K562 (cell line): ENCODE measurements around the gene C11orf86. TPM values are rescaled to one million over a fixed set of nuclear protein-coding genes. Genes with fewer than 3 reads are reported as not detected.

Source experiments
- CBX3 ChIP-seq, 2 experiments: IDR thresholded peaks; 1 replicate in 1 of 2; 2 replicates in 1 of 2; pipeline ENCODE4 v1.6.1; 2012; ENCODE audit warnings: inconsistent platforms in 2 of 2, low read length in 2 of 2, borderline replicate concordance in 1 of 2, control low read depth in 1 of 2
- EGR1 ChIP-seq: fragments of 450-650 bp; conservative IDR thresholded peaks from 2 replicates; pipeline ENCODE4 v1.6.1; 2017; ENCODE audit warnings: mild to moderate bottlenecking
- GABPA ChIP-seq: fragments of 200-800 bp; sonication (Bioruptor generic); conservative IDR thresholded peaks from 2 replicates; pipeline ENCODE4 v1.6.1; 2016; ENCODE audit warnings: low read depth, missing genetic modification characterization, missing compliant biosample characterization
- HDAC2 ChIP-seq: fragments of 450-650 bp; IDR thresholded peaks from 2 replicates; pipeline ENCODE4 v1.6.1; 2016; ENCODE audit warnings: mild to moderate bottlenecking
- LEF1 ChIP-seq: fragments of 450-650 bp; IDR thresholded peaks from 2 replicates; pipeline ENCODE4 v1.6.1; 2016; ENCODE audit warnings: mild to moderate bottlenecking
- NCOA6 ChIP-seq: fragments of 450-650 bp; IDR thresholded peaks from 2 replicates; pipeline ENCODE4 v1.6.1; 2017; ENCODE audit warnings: mild to moderate bottlenecking
- RB1 ChIP-seq: fragments of 450-650 bp; IDR thresholded peaks from 2 replicates; pipeline ENCODE4 v1.6.1; 2017; ENCODE audit warnings: low read depth, mild to moderate bottlenecking
- RBBP5 ChIP-seq: fragments of 200-600 bp; sonication (generic); IDR thresholded peaks from 2 replicates; pipeline ENCODE4 v1.6.1; 2012; ENCODE audit warnings: borderline replicate concordance, mild to moderate bottlenecking, low read length, control low read depth, inconsistent platforms; ENCODE audit not compliant: insufficient read depth, poor library complexity, severe bottlenecking
- SREBF2 ChIP-seq: sonication (generic); formaldehyde crosslinking; IDR thresholded peaks from 2 replicates; pipeline ENCODE4 v1.4.0; 2020; ENCODE audit warnings: mild to moderate bottlenecking, missing genetic modification reagents
- polyA plus RNA-seq, 8 experiments: library from polyadenylated mRNA; depleted of rRNA in 4 of 8; stranded (reverse) in 5 of 8; unstranded in 3 of 8; fragments of >200 nt; fragmentation: Nextera tagmentation in 2 of 8; fragmentation: Illumina TruSeq in 1 of 8; extraction: Ambion mirVana in 2 of 8; extraction: Trizol in 1 of 8; gene quantifications; 2 replicates each; pipeline versions ENCODE4 v1.2.1 to v1.2.3, GENCODE V29; 2011 to 2014; ENCODE audit warnings: inconsistent platforms in 1 of 8, missing spikeins in 1 of 8
- total RNA-seq, 7 experiments: library from RNA; depleted of rRNA in 6 of 7; stranded (reverse); fragments of >200 nt in 6 of 7; fragmentation: Illumina TruSeq in 2 of 7; extraction: Trizol in 2 of 7; gene quantifications; 2 replicates each; pipeline versions ENCODE4 v1.2.1 to v1.2.3, GENCODE V29; 2011 to 2021; ENCODE audit warnings: low replicate concordance in 1 of 7
- TF ChIP-seq, protein P1 (sequence below): fragments of 450-650 bp; IDR thresholded peaks from 2 replicates; pipeline ENCODE4 v1.6.1; 2016; ENCODE audit warnings: mild to moderate bottlenecking, moderate library complexity
- TF ChIP-seq, protein P2 (sequence below): fragments of 450-650 bp; formaldehyde crosslinking; IDR thresholded peaks from 2 replicates; pipeline ENCODE4 v1.4.0; 2022; ENCODE audit warnings: missing genetic modification characterization

Gene C11orf86
- total and polyA plus RNA-seq, 9 of the 15 experiments (the other 6 are each of a cell fraction or from before 2014, with no cell fraction given), result not detected

DNA sequence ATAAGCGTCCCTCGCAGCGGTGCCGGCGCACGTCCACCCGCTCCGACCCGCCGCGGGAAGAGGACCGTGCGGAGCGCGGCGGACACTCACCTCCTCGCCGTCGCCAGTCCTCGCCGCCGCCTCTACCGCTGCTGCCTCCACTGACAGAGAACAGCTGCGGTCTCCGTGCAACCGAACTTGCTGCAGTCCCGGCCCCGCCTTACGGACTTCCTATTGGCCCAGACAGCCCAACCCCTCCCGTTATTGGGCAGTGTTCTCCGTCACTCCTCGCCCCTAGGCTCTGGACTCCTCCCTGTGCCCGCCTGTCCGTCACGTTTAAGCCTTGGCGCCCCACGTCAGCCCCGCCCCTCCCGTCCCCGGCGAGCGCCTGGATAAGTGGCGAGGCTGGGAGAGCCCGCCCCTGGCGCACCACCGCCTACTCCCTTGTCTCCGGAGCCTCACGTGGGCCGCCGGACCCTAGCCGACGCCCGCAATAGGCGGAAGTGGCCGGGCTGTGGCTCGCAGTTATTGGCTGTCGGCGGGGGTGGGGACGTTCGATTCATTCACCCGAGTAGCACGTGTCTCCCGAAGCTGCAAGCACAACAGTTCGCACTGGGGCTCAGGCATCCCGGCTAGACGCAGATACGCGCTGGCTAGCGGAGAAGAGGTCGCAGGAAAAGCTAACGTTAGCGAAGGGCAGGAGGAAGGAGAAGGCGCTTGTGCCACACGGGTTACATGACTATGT lies 16.7 kb upstream of the C11orf86 start, which contains the start of gene PC (continued):
- TF ChIP-seq, protein P1, sequence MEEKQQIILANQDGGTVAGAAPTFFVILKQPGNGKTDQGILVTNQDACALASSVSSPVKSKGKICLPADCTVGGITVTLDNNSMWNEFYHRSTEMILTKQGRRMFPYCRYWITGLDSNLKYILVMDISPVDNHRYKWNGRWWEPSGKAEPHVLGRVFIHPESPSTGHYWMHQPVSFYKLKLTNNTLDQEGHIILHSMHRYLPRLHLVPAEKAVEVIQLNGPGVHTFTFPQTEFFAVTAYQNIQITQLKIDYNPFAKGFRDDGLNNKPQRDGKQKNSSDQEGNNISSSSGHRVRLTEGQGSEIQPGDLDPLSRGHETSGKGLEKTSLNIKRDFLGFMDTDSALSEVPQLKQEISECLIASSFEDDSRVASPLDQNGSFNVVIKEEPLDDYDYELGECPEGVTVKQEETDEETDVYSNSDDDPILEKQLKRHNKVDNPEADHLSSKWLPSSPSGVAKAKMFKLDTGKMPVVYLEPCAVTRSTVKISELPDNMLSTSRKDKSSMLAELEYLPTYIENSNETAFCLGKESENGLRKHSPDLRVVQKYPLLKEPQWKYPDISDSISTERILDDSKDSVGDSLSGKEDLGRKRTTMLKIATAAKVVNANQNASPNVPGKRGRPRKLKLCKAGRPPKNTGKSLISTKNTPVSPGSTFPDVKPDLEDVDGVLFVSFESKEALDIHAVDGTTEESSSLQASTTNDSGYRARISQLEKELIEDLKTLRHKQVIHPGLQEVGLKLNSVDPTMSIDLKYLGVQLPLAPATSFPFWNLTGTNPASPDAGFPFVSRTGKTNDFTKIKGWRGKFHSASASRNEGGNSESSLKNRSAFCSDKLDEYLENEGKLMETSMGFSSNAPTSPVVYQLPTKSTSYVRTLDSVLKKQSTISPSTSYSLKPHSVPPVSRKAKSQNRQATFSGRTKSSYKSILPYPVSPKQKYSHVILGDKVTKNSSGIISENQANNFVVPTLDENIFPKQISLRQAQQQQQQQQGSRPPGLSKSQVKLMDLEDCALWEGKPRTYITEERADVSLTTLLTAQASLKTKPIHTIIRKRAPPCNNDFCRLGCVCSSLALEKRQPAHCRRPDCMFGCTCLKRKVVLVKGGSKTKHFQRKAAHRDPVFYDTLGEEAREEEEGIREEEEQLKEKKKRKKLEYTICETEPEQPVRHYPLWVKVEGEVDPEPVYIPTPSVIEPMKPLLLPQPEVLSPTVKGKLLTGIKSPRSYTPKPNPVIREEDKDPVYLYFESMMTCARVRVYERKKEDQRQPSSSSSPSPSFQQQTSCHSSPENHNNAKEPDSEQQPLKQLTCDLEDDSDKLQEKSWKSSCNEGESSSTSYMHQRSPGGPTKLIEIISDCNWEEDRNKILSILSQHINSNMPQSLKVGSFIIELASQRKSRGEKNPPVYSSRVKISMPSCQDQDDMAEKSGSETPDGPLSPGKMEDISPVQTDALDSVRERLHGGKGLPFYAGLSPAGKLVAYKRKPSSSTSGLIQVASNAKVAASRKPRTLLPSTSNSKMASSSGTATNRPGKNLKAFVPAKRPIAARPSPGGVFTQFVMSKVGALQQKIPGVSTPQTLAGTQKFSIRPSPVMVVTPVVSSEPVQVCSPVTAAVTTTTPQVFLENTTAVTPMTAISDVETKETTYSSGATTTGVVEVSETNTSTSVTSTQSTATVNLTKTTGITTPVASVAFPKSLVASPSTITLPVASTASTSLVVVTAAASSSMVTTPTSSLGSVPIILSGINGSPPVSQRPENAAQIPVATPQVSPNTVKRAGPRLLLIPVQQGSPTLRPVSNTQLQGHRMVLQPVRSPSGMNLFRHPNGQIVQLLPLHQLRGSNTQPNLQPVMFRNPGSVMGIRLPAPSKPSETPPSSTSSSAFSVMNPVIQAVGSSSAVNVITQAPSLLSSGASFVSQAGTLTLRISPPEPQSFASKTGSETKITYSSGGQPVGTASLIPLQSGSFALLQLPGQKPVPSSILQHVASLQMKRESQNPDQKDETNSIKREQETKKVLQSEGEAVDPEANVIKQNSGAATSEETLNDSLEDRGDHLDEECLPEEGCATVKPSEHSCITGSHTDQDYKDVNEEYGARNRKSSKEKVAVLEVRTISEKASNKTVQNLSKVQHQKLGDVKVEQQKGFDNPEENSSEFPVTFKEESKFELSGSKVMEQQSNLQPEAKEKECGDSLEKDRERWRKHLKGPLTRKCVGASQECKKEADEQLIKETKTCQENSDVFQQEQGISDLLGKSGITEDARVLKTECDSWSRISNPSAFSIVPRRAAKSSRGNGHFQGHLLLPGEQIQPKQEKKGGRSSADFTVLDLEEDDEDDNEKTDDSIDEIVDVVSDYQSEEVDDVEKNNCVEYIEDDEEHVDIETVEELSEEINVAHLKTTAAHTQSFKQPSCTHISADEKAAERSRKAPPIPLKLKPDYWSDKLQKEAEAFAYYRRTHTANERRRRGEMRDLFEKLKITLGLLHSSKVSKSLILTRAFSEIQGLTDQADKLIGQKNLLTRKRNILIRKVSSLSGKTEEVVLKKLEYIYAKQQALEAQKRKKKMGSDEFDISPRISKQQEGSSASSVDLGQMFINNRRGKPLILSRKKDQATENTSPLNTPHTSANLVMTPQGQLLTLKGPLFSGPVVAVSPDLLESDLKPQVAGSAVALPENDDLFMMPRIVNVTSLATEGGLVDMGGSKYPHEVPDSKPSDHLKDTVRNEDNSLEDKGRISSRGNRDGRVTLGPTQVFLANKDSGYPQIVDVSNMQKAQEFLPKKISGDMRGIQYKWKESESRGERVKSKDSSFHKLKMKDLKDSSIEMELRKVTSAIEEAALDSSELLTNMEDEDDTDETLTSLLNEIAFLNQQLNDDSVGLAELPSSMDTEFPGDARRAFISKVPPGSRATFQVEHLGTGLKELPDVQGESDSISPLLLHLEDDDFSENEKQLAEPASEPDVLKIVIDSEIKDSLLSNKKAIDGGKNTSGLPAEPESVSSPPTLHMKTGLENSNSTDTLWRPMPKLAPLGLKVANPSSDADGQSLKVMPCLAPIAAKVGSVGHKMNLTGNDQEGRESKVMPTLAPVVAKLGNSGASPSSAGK, result peak; percentile 100
- TF ChIP-seq SREBF2 (CRISPR knock-in tag) (0 out of 2 replicates have a peak, but pooled peaks have one; percentile 61), EGR1 (peak; percentile 88), RBBP5 (peak; percentile 87), LEF1 (peak; percentile 34; the same call in 1 of the 2 replicates), CBX3 (IDR thresholded peaks at IDR 0.05; ENCODE audit: borderline replicate concordance in 1 of 2, low read length in 2 of 2) (peak in 1 of 2 experiments; percentile 86; a peak in 1 of 3 replicates), HDAC2 (peak; percentile 83), RB1 (peak; percentile 83; the same call in 1 of the 2 replicates), GABPA (tag) (peak; percentile 83), NCOA6 (peak; percentile 79; the same call in 1 of the 2 replicates)
- TF ChIP-seq, protein P2, sequence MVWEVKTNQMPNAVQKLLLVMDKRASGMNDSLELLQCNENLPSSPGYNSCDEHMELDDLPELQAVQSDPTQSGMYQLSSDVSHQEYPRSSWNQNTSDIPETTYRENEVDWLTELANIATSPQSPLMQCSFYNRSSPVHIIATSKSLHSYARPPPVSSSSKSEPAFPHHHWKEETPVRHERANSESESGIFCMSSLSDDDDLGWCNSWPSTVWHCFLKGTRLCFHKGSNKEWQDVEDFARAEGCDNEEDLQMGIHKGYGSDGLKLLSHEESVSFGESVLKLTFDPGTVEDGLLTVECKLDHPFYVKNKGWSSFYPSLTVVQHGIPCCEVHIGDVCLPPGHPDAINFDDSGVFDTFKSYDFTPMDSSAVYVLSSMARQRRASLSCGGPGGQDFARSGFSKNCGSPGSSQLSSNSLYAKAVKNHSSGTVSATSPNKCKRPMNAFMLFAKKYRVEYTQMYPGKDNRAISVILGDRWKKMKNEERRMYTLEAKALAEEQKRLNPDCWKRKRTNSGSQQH (CRISPR knock-in tag), result peak; percentile 78; the same call in 1 of the 2 replicates
